Left renal pelvis (tissue), 4 donors: Measurements from ENCODE around the gene IFNGR1. TPM values are rescaled to one million over a fixed set of nuclear protein-coding genes. Genes with fewer than 3 reads are reported as not detected.
A peak's percentile ranks its signal among the peaks of the same experiment; 100 is the strongest.
"Not testable (repeated sequence)": the region's sequence is repeated elsewhere in the genome, so short reads cannot be mapped to it uniquely, and the experiment has no call there.

Source experiments
- DNase-seq, 4 donors: peaks; one replicate each; pipeline ENCODE4 v3.0.0-alpha.2; 2013; ENCODE audit warnings: low read depth in 4 of 4, low spot score in 3 of 4
- polyA plus RNA-seq, 4 donors: library from polyadenylated mRNA; unstranded; fragments of 120-200 nt; gene quantifications; one replicate each; pipeline ENCODE4 v1.2.1, GENCODE V29; 2013; ENCODE audit not compliant: insufficient read length in 4 of 4

Gene IFNGR1
- polyA plus RNA-seq, 4 donors = 54.8 to 73.7 (median 62.4) TPM

- DNase-seq = no peak
These were observed 4.3 kb downstream of the IFNGR1 start for GRCh38 chr6:137214931-137215330.

- DNase-seq = no peak
These were observed 5.4 kb downstream of the IFNGR1 start for GRCh38 chr6:137213813-137214212.

- no peak for DNase-seq
These were observed 5.8 kb downstream of the IFNGR1 start for GRCh38 chr6:137213331-137213740.

GRCh38 chr6:137211910-137212309, 7.3 kb downstream of the IFNGR1 start:
- no peak for DNase-seq

GRCh38 chr6:137210903-137211302, 8.3 kb downstream of the IFNGR1 start:
- no peak for DNase-seq

GRCh38 chr6:137208279-137208678, 10.9 kb downstream of the IFNGR1 start:
- no peak for DNase-seq

- not testable (repeated sequence) for DNase-seq
These were observed 11.7 kb downstream of the IFNGR1 start for GRCh38 chr6:137207457-137207856.

- no peak for DNase-seq
These were observed 12.6 kb downstream of the IFNGR1 start for GRCh38 chr6:137206577-137206976.

GRCh38 chr6:137203256-137203655, 15.9 kb downstream of the IFNGR1 start:
- no peak for DNase-seq

GRCh38 chr6:137202078-137202477, 17.1 kb downstream of the IFNGR1 start:
- no peak for DNase-seq

GRCh38 chr6:137201006-137201405, 18.2 kb downstream of the IFNGR1 start:
- no peak for DNase-seq

GRCh38 chr6:137200288-137200687, 18.9 kb downstream of the IFNGR1 start:
- no peak for DNase-seq

- no peak for DNase-seq
These were observed 21.2 kb downstream of the IFNGR1 start for GRCh38 chr6:137197684-137198645.

- DNase-seq = no peak
These were observed 25.7 kb downstream of the IFNGR1 start for GRCh38 chr6:137193256-137194070.

- no peak for DNase-seq
These were observed 26.4 kb downstream of the IFNGR1 start for GRCh38 chr6:137192821-137193220.

GRCh38 chr6:137191670-137192069, 27.5 kb downstream of the IFNGR1 start:
- DNase-seq = peak in 1 of 4 donors; percentile 6

GRCh38 chr6:137191236-137191635, 27.9 kb downstream of the IFNGR1 start:
- no peak for DNase-seq

GRCh38 chr6:137190583-137191094, 28.5 kb downstream of the IFNGR1 start:
- no peak for DNase-seq

GRCh38 chr6:137188855-137189254, 30.3 kb downstream of the IFNGR1 start:
- DNase-seq = no peak

GRCh38 chr6:137185290-137185689, 33.9 kb downstream of the IFNGR1 start:
- no peak for DNase-seq

GRCh38 chr6:137182654-137183073, 36.5 kb downstream of the IFNGR1 start:
- DNase-seq = no peak
